ENCODE results near the gene SYNM.

SYNM gene

GRCh38 chr15:99098426-99098825 is 6.5 kb upstream of the SYNM start:
- H3K4me3 ChIP-seq (ENCODE audit: low read length), result no peak overlapping the region
- no peaks in the 10 kb centered on the region for H3K9me3 ChIP-seq (replicated peaks; ENCODE audit: insufficient read depth, low read length)
- H3K27ac ChIP-seq (ENCODE audit: low read length), result no peak overlapping the region
- H3F3A ChIP-seq (ENCODE audit: insufficient read depth, low read length), result no peaks in the 10 kb centered on the region
- H2AFZ ChIP-seq (ENCODE audit: low read length), result no peak overlapping the region
- 0 out of 2 replicates have a peak, but pooled peaks cover 6% of the 10 kb centered on the region for H3K4me1 ChIP-seq (ENCODE audit: low read length)
- no peak overlapping the region for H3K4me2 ChIP-seq (ENCODE audit: low read depth, low read length)
- H3K9me2 ChIP-seq (replicated peaks; ENCODE audit: insufficient read depth, low read length), result no peaks in the 10 kb centered on the region
- no peaks in the 10 kb centered on the region for H4K20me1 ChIP-seq (ENCODE audit: insufficient read depth, low read length)
- H3K79me2 ChIP-seq (ENCODE audit: low read length), result no peaks in the 10 kb centered on the region
- H3K9ac ChIP-seq (ENCODE audit: low read length), result no peak overlapping the region
- H3K36me3 ChIP-seq (replicated peaks; ENCODE audit: insufficient read depth, low read length), result no peaks in the 10 kb centered on the region
- peaks cover 7% of the 10 kb centered on the region; the same call in 1 of the 2 replicates for H3K27me3 ChIP-seq (replicated peaks; ENCODE audit: insufficient read depth, low read length)
- DNase-seq, result no peak
- TF ChIP-seq EZH2phosphoT487 (IDR thresholded peaks at IDR 0.05; ENCODE audit: low read length) (no peak), EZH2 (optimal IDR thresholded peaks at IDR 0.05; ENCODE audit: low read depth, low read length) (no peak), CTCF (IDR thresholded peaks at IDR 0.05; ENCODE audit: low read length) (no peak)

GRCh38 chr15:99098991-99099390 is 5.9 kb upstream of the SYNM start:
- no peak overlapping the region for H3K27ac ChIP-seq (ENCODE audit: low read length)
- H3K4me3 ChIP-seq (ENCODE audit: low read length), result no peak overlapping the region
- H3F3A ChIP-seq (ENCODE audit: insufficient read depth, low read length), result no peaks in the 10 kb centered on the region
- no peaks in the 10 kb centered on the region for H4K20me1 ChIP-seq (ENCODE audit: insufficient read depth, low read length)
- no peak overlapping the region for H3K9ac ChIP-seq (ENCODE audit: low read length)
- H3K36me3 ChIP-seq (replicated peaks; ENCODE audit: insufficient read depth, low read length), result no peaks in the 10 kb centered on the region
- no peaks in the 10 kb centered on the region for H3K79me2 ChIP-seq (ENCODE audit: low read length)
- H3K27me3 ChIP-seq (replicated peaks; ENCODE audit: insufficient read depth, low read length), result peaks cover 7% of the 10 kb centered on the region; the same call in 1 of the 2 replicates
- 0 out of 2 replicates have a peak, but pooled peaks cover 6% of the 10 kb centered on the region for H3K4me1 ChIP-seq (ENCODE audit: low read length)
- H3K9me3 ChIP-seq (replicated peaks; ENCODE audit: insufficient read depth, low read length), result no peaks in the 10 kb centered on the region
- H3K4me2 ChIP-seq (ENCODE audit: low read depth, low read length), result no peak overlapping the region
- no peak overlapping the region for H2AFZ ChIP-seq (ENCODE audit: low read length)
- DNase-seq, result no peak
- TF ChIP-seq EZH2 (optimal IDR thresholded peaks at IDR 0.05; ENCODE audit: low read depth, low read length) (no peak), CTCF (IDR thresholded peaks at IDR 0.05; ENCODE audit: low read length) (no peak), EZH2phosphoT487 (IDR thresholded peaks at IDR 0.05; ENCODE audit: low read length) (no peak)
- no peaks in the 10 kb centered on the region for H3K9me2 ChIP-seq (replicated peaks; ENCODE audit: insufficient read depth, low read length)

GRCh38 chr15:99099661-99100060 is 5.2 kb upstream of the SYNM start:
- no peak overlapping the region for H3K27ac ChIP-seq (ENCODE audit: low read length)
- H3K4me2 ChIP-seq (ENCODE audit: low read depth, low read length), result no peak overlapping the region
- no peaks in the 10 kb centered on the region for H3K79me2 ChIP-seq (ENCODE audit: low read length)
- H3K9me3 ChIP-seq (replicated peaks; ENCODE audit: insufficient read depth, low read length), result no peaks in the 10 kb centered on the region
- H4K20me1 ChIP-seq (ENCODE audit: insufficient read depth, low read length), result no peaks in the 10 kb centered on the region
- no peaks in the 10 kb centered on the region for H3K9me2 ChIP-seq (replicated peaks; ENCODE audit: insufficient read depth, low read length)
- H3K27me3 ChIP-seq (replicated peaks; ENCODE audit: insufficient read depth, low read length), result peaks cover 7% of the 10 kb centered on the region; the same call in 1 of the 2 replicates
- DNase-seq, result no peak
- H3K4me1 ChIP-seq (ENCODE audit: low read length), result 0 out of 2 replicates have a peak, but pooled peaks cover 6% of the 10 kb centered on the region
- H3F3A ChIP-seq (ENCODE audit: insufficient read depth, low read length), result no peaks in the 10 kb centered on the region
- TF ChIP-seq CTCF (IDR thresholded peaks at IDR 0.05; ENCODE audit: low read length) (no peak), EZH2 (optimal IDR thresholded peaks at IDR 0.05; ENCODE audit: low read depth, low read length) (no peak), EZH2phosphoT487 (IDR thresholded peaks at IDR 0.05; ENCODE audit: low read length) (no peak)
- H3K9ac ChIP-seq (ENCODE audit: low read length), result no peak overlapping the region
- H3K4me3 ChIP-seq (ENCODE audit: low read length), result no peak overlapping the region
- H2AFZ ChIP-seq (ENCODE audit: low read length), result no peak overlapping the region; the same call in 1 of the 2 replicates
- no peaks in the 10 kb centered on the region for H3K36me3 ChIP-seq (replicated peaks; ENCODE audit: insufficient read depth, low read length)
